ENCODE measurements around the gene NTNG1.

NTNG1 gene

DNA sequence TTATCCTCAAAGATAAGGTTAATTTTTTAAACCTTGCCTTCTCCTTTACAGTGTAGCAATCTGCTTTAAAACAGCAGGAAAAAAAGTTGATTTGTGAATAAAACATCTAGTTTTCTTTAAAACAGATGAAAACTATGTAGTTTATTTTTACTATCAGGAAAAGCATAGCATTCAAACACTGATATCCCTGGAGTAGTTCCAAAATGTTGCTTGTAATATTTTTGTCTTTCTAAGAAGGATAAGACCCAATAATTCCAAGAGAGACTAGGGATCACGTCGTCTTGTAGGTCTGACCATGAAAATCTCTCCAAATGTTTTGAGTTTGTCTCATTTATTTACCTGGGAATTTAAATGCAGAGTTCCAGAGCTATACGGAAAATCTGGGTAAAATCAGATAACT, 204.0 kb downstream of the NTNG1 start:
- DNase-seq, result no peak

DNA sequence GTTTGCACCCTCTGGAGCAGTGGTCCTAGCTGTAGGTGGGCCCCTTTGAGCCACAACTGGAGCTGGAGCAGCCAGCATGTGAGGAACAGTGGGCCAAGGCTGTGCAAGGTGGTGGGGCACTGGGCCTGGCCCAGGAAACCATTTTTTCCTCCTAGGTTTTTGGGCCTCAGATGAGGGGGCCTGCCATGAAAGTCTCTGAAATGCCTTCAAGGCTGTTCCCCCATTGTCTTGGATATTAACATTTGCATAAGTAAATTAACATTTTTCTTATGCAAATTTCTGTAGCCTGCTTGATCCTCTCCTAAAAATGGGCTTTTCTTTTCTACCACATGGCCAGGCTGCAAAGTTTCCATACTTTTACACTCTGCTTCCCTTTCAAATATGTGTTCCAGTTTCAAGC, 212.0 kb downstream of the NTNG1 start:
- DNase-seq, result no peak

DNA sequence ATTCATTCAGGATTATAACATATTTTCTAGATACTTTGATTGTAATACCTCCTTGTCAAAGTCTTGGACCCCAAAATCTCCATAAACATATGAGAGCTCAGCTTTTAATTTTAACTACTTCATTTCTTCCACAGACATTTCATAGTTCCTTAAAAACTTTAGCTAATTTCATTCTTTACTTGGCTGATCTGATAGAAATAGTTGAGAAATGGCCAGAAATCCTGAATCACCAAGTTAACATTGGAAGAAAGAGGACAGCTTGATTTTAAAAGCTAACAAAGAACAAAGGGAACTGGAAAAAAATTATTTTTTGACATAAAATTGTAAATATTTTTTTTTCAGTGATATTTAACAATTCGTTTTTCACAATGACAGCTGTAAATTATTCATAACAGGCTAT, 216.5 kb downstream of the NTNG1 start:
- DNase-seq, result no peak

DNA sequence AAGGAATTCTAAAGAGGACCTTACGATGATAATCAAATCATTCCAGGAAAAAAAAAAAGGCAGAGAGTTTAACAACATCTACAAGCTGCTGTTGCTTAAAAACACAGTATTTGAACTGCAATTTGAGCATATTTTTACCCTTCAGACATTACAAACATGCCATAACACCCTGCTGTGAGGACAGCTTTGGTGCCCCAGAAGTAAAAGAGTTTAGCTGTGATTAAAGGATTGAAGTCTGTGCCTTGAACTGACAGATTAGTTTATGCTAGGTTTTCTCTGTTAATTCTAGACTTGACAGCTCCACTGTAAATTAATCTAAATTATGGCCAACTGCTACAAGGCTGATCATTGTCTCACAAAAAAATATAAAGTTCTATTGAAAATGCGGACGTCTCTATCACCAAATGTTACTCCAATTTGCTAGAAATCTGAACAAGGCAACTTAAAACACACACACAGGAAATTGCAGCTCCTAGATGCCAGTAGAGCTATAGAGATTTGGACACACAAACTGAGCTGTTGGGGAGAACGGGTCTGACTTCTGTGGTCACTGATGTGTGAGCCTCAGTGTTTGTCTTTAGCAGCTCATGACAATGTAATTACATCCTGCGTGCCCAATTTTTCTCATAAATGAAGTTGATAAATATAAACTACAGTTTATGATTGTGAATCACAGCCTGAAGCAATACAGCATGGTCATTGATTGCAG, 217.9 kb downstream of the NTNG1 start:
- no peak for DNase-seq

DNA sequence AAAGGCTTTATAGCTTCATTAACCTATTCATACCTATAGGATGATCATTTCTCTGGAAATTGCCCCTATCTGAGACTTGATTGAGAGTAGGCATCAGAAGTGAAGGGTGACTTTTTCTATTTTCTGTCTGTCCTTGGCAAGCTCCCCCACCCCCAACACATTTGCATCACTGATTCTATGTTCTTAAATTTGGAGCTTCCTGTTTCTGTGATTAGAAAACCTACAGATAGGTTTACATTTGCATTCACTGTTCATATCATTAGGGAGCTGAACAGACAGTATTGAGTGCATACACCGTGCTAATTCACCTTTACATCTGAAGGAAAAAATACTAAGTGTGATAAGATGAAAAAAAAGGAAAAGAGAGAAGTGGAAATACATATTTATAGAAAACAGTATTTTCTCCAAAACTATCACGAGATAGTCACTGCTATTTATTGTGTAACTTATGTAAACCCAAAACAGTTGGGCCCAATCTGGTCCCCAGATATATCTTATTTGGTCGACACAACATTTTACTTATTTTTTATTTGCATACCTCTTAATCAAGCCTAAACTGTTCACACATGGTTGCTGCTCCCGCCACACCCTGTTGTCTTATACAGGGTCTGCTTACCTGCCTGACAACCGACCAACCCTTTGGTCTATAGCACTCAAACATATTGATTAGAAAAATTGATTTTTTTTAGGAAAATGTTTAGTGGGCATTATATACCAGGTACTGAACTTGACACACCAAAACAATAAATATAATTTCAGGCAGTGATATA, 218.8 kb downstream of the NTNG1 start:
- no peak for DNase-seq

DNA sequence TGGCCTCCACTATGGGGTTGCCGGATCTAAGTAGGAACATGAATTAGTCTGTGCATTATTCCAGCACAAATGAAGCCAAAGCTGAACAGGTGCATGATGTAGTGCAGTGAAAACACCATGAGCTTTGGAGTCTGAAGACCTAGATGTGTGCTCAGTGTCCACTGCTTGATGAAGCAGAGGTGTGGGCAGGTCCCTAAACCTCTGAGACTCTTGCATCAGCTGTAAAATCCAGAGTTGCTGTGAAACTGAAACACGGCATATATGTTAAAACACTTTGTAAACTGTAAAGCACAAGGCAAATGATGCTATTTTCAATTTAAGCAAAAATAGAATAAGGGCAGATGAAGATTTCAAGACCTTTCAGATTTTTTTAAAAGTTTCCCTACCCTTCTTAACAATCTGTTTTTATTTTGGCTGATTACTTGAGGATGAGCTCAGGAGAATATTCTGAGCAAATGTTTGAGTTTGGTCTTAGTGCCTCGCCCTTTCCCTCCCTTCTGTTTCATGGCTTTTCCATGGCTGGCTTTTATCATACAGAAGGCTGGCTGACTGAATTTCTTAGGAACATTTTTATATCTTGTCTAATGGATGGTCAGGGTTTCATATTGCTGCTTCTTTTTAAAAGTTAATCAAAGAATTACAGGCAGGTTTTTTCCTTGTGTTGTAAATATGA, 221.8 kb downstream of the NTNG1 start:
- DNase-seq, result no peak

DNA sequence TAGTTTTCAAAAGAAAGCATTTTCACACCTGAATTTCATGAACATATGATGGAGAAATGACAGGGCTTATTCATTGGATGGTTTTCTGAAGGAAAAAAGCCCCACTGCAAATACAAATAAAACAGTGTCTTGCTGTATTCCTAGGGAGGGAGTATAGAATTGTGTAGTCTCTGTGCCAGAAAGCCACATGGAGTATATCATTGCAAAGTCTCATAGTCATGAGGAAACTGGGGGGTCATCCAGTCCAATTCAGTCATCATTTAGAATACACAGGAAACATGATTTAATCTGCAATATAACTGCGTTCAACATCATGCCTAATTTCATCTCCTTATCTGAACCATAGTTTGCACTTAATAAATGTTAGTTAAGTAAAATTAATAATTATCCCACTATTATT, 222.3 kb downstream of the NTNG1 start:
- DNase-seq, result no peak

DNA sequence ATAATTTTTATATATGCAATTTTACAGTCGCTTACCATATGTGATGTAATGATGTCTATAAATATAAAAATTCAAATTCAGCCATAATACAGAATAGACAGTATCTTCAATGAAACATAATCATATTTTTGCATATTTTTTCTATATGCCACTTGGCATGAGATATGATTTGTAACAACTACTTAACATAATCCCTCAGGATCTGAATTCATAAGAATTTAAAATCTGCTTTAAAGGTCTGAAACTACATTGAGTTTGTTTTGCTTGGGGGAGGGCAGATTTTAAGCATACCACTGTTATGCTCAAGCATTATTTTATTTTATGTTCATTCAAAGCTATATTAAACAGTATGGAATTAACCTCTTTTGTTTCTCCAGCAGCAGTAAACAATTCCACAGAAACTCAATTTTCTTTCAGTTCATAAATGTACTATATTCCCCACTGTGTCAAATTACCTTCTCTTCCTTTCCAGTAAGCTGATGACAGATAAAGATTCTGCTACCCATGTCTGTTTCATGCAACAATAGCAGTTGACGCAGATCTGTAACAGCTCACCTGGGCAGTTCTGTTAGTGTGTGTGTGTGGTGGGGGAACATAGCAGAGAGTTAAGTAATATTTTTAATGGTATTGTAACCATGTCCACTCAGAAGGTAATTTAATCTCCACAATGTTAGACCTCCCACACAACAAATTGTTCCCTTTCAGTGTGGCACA, 224.8 kb downstream of the NTNG1 start:
- DNase-seq, result no peak

DNA sequence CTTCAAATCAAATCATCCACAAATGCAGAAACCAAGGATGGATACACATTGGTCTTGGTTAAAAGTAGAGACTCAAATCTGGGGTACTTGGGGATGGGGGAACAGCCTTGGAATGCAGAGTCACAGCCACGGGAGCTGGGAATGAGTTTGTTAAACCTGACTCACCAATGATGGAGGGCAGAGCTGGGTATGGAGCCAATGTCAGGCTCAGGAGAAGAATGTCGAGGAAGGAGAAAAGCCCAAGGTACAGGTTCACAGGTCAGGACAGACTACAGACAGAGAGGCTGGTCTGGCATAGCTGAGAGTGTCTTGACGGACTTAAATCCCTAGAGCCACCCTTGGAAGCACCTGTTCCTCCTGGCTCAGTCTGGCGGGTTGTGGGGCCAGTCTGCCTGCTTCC, 237.6 kb downstream of the NTNG1 start:
- no peak for DNase-seq

DNA sequence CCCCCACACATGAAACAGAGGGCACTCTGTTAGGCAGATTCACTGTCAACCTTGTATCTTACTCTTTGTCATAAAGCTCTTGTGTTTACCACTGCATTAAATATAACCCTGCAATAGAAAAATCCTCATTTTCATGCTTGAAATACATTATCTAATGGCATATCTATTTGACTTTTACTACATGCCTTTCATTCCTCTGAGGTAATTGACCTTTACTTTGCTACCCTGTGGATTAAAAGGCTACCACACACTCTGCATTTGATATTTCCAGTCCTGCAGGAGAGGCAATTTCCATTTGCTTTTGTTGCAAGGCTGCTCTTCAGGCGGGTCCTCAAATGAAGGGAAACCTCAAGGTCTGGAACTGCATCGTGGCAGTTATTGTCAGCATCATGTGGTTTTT, 238.0 kb downstream of the NTNG1 start:
- DNase-seq, result no peak

DNA sequence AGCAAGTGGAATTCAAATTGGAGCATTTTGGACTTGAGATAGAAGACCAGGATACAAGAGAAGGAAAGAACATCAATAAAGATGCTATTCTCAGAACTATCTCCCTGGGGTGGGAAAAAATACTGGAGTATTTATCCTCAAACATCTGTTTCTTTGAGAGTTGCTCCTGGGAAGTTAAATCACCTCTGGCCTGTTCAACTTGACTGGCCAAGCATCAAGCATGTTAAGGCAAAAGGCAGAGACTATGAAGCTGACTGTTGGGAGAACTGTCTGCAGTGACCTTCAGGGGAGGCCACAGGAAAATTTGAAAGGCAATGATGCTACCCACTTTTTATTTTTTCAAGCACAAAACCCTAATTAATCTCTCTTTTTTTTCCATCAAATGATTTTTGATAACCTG, 239.0 kb downstream of the NTNG1 start:
- no peak for DNase-seq

DNA sequence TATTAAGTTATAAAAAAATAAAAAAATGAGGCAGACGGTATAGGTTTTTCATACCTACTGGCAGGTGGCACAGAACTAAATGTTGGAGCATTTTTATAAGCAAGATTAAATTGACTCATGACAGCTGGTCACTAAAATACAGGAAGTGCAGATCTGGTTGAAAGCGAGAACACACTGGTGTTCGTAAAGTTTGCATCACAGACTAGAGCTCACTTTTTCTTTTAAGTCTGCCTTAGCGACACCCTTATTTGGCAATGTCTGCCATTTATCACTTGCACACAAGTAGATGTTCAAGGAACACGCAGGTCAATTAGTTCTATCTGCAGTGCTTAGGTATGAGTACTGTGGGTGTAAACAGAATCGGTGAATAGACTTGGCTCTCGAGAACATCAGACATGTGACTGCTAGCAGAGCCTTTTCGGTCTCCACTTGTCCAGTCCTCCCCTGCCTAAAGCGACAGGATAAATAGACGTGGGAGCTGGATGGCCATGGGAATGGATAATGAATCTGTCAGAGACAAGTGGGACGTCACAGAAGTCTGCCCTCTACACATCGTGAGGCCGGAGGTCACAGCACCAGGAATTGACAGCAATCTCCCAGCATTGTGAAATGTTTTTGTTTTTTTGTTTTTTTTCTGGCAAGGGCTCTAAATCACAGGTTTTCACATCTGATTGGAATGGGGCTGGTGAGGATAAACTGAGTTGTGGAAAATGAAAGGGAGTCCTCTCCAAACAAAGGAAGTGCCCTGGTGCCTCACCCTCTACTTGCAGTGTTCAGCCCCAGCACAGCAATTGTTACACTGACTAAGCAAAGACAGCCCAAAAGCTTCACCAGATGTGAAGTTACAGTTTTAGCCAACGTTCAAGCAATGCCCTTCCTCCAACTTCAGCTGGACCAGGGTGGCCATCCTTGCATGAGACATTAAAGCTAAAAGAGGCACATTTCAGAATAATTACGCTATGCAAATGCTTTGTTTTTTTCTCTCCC, 248.9 kb downstream of the NTNG1 start:
- no peak for DNase-seq

DNA sequence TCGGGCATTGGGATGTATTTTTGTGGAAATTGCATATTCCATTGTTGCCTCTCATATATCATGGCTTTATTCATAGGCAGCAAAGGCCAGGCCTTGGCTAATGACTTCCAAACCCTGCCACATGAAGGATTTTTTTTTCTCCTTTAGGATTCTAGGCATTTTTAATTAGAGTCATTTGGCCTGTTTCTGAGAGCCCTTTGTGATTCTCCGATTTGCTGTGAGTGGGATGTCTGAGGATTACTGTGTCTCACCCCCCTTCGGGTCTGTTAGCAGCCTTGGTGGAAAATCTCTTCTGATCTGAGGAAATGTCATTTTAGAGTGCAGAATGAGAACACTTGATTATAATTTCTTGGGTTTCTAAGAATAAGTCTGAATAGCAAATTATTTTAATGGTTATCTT, 253.5 kb downstream of the NTNG1 start:
- no peak for DNase-seq

DNA sequence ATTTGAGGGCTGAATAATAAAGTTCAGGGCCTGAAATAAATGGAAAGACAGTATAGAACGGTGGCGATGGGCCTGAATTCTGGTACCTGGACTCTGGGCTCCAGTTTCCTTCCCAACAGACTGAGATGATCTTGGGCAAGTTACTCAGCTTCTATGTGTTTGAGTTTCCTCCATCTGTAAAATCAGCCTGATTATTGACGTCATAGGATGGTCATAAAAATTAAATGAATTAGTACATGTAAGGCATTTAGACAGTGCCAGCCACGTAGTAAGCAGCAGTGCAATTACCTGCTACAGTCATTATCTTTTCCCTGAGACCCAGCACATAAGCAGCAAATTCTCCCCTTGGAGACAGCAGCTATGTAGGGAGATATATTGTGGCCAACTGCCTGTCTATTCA, 260.9 kb downstream of the NTNG1 start:
- no peak for DNase-seq

DNA sequence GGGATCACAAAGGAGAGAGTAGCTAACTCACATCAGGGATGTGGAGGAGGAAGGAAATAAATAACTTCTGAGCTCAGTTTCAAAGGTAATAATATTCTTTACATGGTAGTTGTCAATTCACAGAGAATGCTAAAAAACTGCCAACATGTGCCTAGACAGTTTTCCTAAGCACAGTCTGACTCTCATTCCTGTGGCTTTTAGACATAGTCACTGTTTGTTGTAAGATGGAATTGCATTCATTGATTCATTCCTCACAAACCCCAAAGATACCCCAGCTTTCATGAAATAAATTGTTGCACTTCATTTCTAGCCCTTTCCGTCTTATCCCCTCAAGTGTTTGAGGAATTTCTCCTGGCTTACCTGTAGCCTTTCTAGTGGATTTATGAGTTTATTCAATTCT, 263.9 kb downstream of the NTNG1 start:
- no peak for DNase-seq

DNA sequence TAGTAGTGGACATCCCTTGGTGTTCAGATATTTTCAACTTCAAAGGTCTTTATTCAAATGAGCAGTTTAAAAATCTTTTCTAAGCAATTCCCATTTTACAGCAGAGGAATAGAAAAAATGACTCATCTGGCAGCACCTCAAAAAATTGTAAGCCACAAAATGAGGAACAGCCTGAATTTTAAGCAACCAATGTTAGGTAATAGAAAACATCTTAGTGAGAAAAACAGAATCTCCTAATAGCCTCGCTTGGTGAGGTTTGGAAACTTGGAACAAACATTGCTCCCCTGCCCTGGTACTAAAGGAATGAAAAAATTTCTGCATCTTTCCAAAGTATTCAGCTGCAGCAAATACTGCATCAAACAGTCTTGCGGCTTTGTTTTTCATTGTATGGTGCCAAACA, 264.4 kb downstream of the NTNG1 start:
- DNase-seq, result no peak

DNA sequence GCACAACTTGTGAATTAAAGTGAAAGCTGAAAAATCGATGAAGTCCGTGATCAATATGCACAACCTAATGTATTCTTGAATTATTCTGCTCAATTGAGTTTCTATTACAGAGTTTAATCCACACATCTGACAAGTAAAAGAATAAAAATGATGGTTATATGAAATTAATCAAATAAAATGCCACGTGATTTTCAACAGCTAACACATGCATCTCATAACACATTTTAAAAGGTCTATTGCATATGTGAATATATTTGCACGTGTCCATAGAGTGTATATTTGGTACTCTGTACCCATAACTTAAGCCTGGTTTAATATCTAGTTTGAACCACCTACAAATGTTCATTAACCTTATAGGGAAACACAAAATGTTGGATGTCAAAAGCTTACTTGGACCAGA, 266.2 kb downstream of the NTNG1 start:
- DNase-seq, result no peak

DNA sequence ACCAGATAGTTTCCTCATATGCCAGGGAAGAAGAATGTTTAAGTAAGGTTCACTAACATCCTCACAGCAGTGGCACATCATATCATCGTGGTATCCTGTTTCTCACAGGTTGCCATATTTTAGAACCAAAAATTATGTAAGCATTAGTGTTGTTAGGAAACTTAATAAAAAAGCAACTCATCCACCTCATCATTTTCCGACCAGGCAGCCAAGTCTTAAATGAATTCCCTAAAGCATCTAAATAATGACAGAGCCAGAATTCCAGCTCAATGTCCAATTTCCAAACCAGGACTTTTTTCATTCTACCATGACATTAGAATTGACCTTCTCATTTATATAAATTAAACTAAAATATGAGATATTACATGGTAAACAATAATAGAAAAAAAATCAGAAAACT, 272.7 kb downstream of the NTNG1 start:
- DNase-seq, result no peak

DNA sequence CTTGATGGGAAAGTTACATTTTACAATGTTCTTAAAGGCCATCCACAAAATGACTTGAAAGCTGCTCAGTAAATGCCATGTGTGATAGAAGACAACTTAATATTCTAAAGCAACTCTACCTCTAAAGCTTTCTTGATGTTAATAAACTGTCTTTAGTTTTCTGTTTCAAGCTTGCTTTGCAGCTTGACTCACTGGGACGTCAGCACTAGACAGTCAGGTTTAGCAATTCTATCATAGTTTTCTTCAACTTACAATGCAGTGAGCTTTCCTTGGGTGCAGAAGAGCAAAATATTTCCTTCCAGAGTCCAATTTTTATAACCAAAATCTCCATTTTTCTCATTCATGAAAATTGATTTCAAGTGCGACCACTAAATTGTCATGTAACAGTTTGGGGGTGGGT, 273.1 kb downstream of the NTNG1 start:
- DNase-seq, result no peak

DNA sequence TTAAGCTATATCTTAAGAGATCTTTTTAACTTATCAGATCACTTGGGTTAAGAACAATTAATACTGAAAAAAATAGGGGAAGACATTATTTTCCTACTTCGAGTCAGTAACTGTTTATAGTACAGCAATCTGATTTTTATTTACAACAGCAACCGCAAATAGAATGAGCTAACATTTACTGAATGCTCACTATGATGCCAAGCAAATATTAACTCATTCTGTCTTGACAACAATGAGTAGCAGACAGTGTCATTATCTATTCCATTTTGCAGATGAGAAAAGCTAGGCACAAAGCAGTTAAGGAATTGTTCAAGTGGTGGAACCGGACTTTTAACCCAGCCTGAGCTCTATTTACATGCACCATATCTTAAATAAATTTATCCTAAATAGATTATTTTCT, 273.7 kb downstream of the NTNG1 start:
- no peak for DNase-seq

DNA sequence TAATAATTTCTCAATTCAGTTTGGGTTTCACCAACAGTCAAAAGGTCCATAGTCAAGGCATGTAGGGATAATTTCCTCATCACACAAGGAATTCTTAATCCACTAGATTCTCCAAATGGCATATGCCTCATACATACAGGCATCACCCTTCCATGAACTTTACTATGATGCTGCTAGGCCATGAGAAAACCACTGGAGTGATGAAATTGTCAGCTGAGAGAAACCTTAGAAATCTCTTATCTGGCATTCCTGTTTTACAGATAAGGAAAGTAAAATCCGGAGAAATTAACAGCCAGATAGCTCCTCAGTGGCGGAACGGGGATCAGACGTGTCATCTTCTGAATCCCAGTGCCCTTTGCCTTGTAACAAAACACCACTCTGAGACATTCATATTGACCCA, 274.4 kb downstream of the NTNG1 start:
- no peak for DNase-seq

DNA sequence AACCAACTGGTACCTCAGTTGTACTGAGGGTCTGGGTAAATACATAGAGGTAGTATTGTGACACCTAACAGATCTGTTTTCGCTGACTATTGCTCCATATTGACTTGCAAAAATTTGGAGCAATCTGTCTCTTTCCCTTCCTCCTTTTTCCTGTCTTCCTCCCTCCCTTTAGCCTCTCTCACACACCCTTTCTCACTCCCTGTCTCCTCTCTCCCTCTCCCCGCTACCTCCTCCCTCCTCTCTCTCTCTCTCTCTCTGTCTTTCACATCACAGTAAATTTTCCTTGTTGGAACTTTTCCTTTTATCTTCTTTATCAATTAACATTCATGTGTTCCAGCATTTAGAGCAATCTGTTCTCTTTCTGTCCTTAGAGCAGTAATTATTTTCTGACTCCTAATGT, 278.2 kb downstream of the NTNG1 start:
- no peak for DNase-seq

Measured in activated naive CD4-positive, alpha-beta T cell treated with anti-CD3 and anti-CD28 coated beads, Interleukin-2, amount 50 U/mL, for 16 hours (primary cell).